HG03457 (cell line): Measurements from ENCODE around the gene TOR2A.
"Not testable (repeated sequence)": the region's sequence is repeated elsewhere in the genome, so short reads cannot be mapped to it uniquely, and the experiment has no call there.

ENCODE experiments used
- ATAC-seq: cut with Tn5 transposase; IDR thresholded peaks from one replicate; pipeline ENCODE4 v1.9.1; 2021; ENCODE audit warnings: moderate number of reproducible peaks; ENCODE audit not compliant: unreplicated experiment

Gene TOR2A

GRCh38 chr9:127769101-127769500, 34.0 kb upstream of the TOR2A start:
- no peak for ATAC-seq

DNA sequence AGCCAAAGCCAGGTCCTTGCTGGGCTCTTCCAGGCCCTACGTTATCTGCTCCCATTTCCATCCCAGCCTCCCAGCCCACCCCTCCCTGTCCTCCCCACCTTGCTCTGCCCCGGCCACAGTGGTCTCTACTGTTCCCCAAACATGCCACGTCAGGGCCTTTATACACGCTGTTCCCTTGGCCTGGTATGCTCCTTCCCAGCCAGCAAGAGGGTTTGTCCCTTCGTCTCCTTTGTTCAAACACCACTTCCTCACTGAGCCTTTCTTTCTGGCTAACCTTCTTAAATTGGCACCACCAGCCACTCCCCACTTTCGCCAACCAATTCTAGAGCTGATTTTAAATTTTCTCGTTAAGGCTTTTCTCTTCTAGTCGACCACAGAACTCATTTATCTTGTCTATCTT, 33.6 kb upstream of the TOR2A start:
- ATAC-seq = no peak

- ATAC-seq = no peak
Observed at GRCh38 chr9:127767909-127768331, 32.8 kb upstream of the TOR2A start.

DNA sequence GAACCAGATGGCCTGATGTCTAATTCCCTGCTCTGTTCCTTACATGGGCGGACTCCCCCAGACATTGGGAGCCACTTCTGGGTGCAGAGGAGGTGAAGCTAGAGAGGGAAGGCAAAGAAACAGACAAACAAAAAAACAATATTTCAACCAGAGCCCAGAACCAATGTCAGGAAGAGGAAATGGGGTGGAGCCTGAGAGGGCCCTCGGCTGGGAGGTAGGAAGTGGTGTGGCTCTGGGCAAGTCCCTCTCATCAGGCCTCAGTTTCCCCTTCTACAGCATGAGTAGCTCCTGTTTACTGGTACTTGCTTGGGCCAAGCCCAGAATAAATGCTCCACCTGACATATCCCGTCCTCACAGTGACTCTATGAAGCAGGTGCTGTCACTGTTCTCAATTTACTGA, 32.3 kb upstream of the TOR2A start:
- no peak for ATAC-seq

GRCh38 chr9:127765418-127765817, 30.3 kb upstream of the TOR2A start:
- ATAC-seq = no peak

GRCh38 chr9:127763918-127764384, 28.9 kb upstream of the TOR2A start:
- no peak for ATAC-seq

DNA sequence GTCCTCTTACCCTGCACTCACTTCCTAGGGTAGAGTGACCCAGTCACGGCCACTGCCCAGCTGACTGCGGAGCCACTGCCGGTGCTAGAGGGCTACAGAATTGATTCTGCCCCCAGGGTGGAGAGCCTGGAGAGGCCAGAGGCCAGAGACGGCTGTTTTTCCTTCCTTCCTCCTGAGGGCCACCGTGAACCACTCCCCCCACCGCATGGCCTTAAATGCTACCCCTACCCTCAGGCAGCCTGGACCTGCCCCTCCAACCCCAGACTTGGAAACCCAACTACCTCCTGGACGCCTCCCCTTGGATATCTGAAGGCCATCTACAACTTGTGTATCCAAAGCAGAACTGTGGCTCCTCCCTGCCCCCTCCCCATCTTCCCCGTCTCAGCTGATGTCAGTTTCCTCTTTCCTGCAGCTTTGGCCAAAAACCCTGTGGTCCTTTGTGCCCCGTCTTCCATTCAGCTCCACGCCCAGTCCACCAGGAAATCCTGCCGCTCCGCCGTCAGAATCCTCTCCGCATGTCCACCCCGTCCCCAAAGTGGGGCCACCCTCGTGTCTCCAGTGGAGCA, 27.1 kb upstream of the TOR2A start:
- no peak for ATAC-seq

GRCh38 chr9:127761491-127761956, 26.4 kb upstream of the TOR2A start:
- no peak for ATAC-seq

GRCh38 chr9:127761061-127761460, 26.0 kb upstream of the TOR2A start:
- ATAC-seq = no peak

- no peak for ATAC-seq
Observed at GRCh38 chr9:127758843-127759242, 23.7 kb upstream of the TOR2A start.

DNA sequence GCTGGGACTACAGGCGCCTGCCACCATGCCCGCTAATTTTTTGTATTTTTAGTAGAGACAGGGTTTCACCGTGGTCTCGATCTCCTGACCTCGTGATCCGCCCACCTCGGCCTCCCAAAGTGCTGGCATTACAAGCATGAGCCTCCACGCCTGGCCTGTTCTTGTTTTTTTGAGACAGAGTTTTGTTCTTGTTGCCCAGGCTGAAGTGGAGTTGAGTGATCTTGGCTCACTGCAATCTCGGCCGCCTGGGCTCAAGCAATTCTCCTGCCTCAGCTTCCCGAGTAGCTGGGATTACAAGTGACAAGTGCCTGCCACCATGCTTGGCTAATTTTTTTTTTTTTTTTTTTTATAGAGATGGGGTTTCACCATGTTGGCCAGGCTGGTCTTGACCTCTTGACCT, 21.7 kb upstream of the TOR2A start:
- ATAC-seq = not testable (repeated sequence)

GRCh38 chr9:127756233-127756632, 21.1 kb upstream of the TOR2A start:
- ATAC-seq = no peak

DNA sequence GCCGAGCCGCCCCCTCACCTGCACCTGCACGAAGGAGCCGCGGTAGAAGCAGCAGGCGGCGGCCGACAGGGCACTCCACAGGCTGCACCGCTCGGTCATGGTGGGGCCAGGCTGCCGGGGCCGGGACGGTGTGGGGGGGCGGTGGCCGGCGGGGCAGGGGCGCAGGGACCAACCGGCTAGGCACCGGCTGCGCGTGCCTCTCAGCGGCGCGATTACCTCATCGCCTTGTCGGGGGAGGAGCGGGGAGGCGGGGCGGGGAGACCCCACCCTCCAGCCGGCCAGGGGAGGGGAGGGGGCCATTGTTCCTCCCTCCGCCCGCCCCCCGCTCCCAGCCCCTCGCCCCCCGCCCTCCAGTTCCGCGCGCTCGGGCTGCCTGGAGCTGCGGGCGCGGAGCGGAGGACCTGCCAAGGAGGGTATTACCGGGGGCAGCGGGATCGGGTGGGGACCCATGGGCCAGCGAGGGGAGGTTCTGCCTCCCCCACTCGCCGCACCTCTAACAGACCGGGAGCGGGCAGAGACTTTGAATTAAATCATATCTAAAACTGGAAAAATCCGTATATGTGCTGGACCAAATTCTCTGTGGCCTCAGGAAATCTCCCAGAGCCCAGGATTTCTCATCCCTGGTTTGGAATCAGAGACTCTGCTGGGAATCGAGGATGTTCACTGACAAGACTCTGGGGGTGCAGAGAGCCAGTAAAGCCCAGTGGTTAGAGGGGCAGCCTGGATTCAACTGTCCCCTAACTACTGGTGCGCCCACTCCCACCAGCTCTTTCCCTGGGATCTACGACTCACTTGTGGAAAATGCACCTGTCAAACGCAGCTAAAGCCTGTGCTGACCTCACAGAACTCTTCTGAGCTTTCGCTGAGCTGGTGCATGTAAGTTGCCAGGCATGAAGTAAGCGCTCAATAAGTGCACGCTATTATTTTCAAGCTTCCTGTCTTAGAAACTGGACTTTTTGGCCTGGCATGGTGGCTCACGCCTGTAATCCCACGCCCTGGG, 20.3 kb upstream of the TOR2A start:
- ATAC-seq = no peak

GRCh38 chr9:127754099-127755060, 19.3 kb upstream of the TOR2A start:
- no peak for ATAC-seq

GRCh38 chr9:127753622-127754021, 18.5 kb upstream of the TOR2A start:
- ATAC-seq = no peak

GRCh38 chr9:127753148-127753547, 18.1 kb upstream of the TOR2A start:
- ATAC-seq = no peak

- ATAC-seq = no peak
Observed at GRCh38 chr9:127751269-127752054, 16.4 kb upstream of the TOR2A start.

- ATAC-seq = no peak
Observed at GRCh38 chr9:127749090-127749787, 14.1 kb upstream of the TOR2A start.

GRCh38 chr9:127746959-127747569, 12.0 kb upstream of the TOR2A start:
- ATAC-seq = no peak
